ENCODE results near the gene AVEN.

AVEN gene

DNA sequence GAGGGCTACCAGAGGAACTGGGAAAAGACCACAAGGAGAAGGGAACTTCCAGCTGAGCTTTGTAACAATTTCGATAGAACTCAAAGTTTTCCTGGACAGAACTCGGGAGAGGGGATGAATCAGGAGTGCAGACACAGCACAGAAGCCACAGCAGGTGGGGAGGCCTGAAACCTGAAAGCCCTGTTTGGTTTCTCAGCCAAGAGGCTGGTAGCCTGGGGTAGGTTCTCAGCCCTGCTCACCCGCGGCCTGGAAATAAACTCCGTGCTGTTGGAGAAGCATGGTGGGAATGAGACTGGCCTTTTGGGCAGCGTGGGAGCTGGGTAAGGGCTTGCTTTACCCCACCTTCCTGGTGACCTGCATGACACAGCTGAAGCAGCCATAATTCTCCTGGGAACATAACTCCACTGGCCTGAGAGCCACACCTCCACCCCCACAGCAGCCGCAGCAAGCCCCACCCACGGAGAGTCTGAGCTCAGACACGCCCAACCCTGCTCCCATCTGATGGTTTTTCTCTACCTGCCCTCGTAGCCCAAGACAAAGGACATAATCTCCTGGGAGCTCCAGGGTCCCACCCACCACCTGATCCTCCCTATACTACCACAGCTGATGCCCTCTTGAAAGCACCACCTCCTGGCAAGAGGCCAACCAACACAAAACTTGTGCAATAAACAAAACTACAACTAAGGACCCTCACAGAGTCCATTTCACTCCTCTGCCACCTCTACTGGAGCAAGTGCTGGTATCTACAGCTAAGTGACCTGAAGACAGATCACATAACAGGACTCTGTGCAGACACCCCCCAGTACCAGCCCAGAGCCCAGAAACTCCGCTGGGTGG is 123.2 kb downstream of the AVEN start:
- DNase-seq (ENCODE audit: insufficient read length, low spot score) (no peak), FAIRE-seq (no peak)
- TF ChIP-seq, protein P1, sequence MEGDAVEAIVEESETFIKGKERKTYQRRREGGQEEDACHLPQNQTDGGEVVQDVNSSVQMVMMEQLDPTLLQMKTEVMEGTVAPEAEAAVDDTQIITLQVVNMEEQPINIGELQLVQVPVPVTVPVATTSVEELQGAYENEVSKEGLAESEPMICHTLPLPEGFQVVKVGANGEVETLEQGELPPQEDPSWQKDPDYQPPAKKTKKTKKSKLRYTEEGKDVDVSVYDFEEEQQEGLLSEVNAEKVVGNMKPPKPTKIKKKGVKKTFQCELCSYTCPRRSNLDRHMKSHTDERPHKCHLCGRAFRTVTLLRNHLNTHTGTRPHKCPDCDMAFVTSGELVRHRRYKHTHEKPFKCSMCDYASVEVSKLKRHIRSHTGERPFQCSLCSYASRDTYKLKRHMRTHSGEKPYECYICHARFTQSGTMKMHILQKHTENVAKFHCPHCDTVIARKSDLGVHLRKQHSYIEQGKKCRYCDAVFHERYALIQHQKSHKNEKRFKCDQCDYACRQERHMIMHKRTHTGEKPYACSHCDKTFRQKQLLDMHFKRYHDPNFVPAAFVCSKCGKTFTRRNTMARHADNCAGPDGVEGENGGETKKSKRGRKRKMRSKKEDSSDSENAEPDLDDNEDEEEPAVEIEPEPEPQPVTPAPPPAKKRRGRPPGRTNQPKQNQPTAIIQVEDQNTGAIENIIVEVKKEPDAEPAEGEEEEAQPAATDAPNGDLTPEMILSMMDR (IDR thresholded peaks at IDR 0.05; ENCODE audit: insufficient read depth, missing control alignments), result no peak

- TF ChIP-seq, protein P1 (IDR thresholded peaks at IDR 0.05; ENCODE audit: insufficient read depth, missing control alignments), result no peak
- no peak for FAIRE-seq
- DNase-seq (ENCODE audit: insufficient read length, low spot score), result no peak
These were observed 125.5 kb downstream of the AVEN start for GRCh38 chr15:33913459-33913858.

DNA sequence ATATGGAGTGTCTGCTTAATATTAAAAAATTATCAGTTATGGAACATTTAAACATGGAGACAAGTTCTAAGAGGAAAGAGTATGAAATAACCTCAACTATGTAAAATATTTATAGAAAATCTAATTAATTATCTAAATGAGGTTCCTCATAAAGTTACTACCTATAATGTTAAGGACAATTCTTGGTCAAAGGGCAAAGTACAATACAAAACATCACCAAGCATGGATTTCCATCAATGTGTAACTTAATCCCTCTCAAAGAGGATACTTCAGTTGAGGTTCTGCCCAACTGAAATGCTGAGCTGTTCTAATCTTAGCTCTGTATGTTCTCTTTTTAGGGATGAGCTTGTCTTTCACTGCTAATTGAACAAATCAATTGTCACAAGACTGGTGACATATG is 126.7 kb downstream of the AVEN start:
- DNase-seq (ENCODE audit: insufficient read length, low spot score) (no peak), FAIRE-seq (no peak)
- TF ChIP-seq, protein P1 (IDR thresholded peaks at IDR 0.05; ENCODE audit: insufficient read depth, missing control alignments), result no peak

GRCh38 chr15:33910741-33911140 is 128.3 kb downstream of the AVEN start:
- FAIRE-seq (no peak), DNase-seq (ENCODE audit: insufficient read length, low spot score) (no peak)

GRCh38 chr15:33908406-33908805 is 130.6 kb downstream of the AVEN start:
- TF ChIP-seq, protein P1 (IDR thresholded peaks at IDR 0.05; ENCODE audit: insufficient read depth, missing control alignments), result no peak
- DNase-seq (ENCODE audit: insufficient read length, low spot score), result no peak
- FAIRE-seq, result no peak

More at GRCh38 chr15:33910741-33911140, 128.3 kb downstream of the AVEN start:
- TF ChIP-seq, protein P1 (IDR thresholded peaks at IDR 0.05; ENCODE audit: insufficient read depth, missing control alignments), result no peak

- FAIRE-seq, result no peak
- TF ChIP-seq, protein P1 (IDR thresholded peaks at IDR 0.05; ENCODE audit: insufficient read depth, missing control alignments), result no peak
- DNase-seq (ENCODE audit: insufficient read length, low spot score), result no peak
These were observed 131.7 kb downstream of the AVEN start for GRCh38 chr15:33907326-33907725.

- TF ChIP-seq, protein P1 (IDR thresholded peaks at IDR 0.05; ENCODE audit: insufficient read depth, missing control alignments), result no peak
- no peak for FAIRE-seq
- DNase-seq (ENCODE audit: insufficient read length, low spot score), result no peak
These were observed 135.3 kb downstream of the AVEN start for GRCh38 chr15:33903661-33904060.

Measured in D721Med (cell line).